ENCODE measurements around the gene SIRPB2. TPM values are rescaled to one million over a fixed set of nuclear protein-coding genes. Genes with fewer than 3 reads are reported as not detected.

The SIRPB2 gene
- total RNA-seq, 1 experiment from 2014 or later: 7.1 TPM

GRCh38 chr20:1450926-1451491, 40.2 kb downstream of the SIRPB2 start:
- intact Hi-C loops (cut with micrococcal nuclease; ENCODE audit: unreplicated experiment): no loop called here
- Histone ChIP-seq H4K20me1 (ENCODE audit: insufficient read depth) (no peaks in the 10 kb centered on the region), H3K4me2 (no peak overlapping the region), H3K9me2 (ENCODE audit: insufficient read depth) (no peaks in the 10 kb centered on the region), H3K4me3 (no peak overlapping the region), H3K27me3 (ENCODE audit: insufficient read depth, low read depth) (no peaks in the 10 kb centered on the region), H3K9me3 (ENCODE audit: insufficient read depth, low read depth) (no peaks in the 10 kb centered on the region), H3F3A (ENCODE audit: insufficient read depth, low read depth) (peaks cover 2% of the 10 kb centered on the region; the same call in 1 of the 2 replicates), H3K27ac (no peak overlapping the region), H3K79me2 (ENCODE audit: low read depth) (no peaks in the 10 kb centered on the region), H2AFZ (no peak overlapping the region), H3K36me3 (ENCODE audit: low read depth) (peaks cover 68% of the 10 kb centered on the region), H3K4me1 (replicated peaks; ENCODE audit: insufficient read depth) (no peaks in the 10 kb centered on the region)
- no TSS peak for BruUV-seq (replicated peaks)
- CTCF ChIA-PET: interaction anchor here (1.9 kb wide), 1 partner anchor 53 kb away, joined by 10 read pairs; no protein-coding TSS in a partner anchor
- DNase-seq: no peak
- no peak for TF ChIP-seq EZH2 (IDR thresholded peaks at IDR 0.05; ENCODE audit: low read depth)
- TF ChIP-seq, protein P1, sequence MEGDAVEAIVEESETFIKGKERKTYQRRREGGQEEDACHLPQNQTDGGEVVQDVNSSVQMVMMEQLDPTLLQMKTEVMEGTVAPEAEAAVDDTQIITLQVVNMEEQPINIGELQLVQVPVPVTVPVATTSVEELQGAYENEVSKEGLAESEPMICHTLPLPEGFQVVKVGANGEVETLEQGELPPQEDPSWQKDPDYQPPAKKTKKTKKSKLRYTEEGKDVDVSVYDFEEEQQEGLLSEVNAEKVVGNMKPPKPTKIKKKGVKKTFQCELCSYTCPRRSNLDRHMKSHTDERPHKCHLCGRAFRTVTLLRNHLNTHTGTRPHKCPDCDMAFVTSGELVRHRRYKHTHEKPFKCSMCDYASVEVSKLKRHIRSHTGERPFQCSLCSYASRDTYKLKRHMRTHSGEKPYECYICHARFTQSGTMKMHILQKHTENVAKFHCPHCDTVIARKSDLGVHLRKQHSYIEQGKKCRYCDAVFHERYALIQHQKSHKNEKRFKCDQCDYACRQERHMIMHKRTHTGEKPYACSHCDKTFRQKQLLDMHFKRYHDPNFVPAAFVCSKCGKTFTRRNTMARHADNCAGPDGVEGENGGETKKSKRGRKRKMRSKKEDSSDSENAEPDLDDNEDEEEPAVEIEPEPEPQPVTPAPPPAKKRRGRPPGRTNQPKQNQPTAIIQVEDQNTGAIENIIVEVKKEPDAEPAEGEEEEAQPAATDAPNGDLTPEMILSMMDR (conservative IDR thresholded peaks at IDR 0.05): no peak
- POLR2A ChIA-PET (ENCODE audit: unreplicated experiment): interaction anchor here (0.7 kb wide), 2 partner anchors 74 to 1079 kb away, joined by 4 to 13 read pairs; no protein-coding TSS in a partner anchor

- POLR2A ChIA-PET (ENCODE audit: unreplicated experiment): no interaction called here
Observed at GRCh38 chr20:1449370-1449769, 41.9 kb downstream of the SIRPB2 start.

DNA sequence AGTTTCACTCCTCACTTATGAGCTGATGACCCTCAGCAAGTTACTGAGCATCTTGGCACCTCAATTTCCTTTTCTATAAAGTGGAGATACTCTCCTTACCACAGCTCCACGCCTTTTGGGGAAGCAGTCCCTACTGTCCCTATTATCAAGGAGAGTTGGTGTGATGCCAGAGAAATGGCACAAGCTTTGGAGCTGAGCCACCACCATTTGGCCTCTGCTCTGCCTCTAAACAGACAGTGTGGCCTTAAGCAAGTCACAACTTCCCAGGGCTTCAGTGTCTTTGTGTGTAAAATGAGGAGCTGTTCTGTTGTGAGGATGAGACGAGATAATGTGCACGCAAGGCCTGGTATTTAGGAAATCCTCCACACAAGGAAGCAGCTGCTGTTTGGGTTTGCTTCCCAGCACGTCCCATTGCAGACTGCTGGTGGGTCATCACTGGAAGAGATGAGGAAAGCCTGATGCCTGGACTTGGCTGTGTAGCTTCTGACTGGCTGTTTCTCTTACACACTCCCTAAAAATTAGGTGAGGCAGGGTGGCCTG, 43.1 kb downstream of the SIRPB2 start:
- H3K4me1 ChIP-seq (replicated peaks; ENCODE audit: insufficient read depth): no peaks in the 10 kb centered on the region
- no peaks in the 10 kb centered on the region for H3K27me3 ChIP-seq (ENCODE audit: insufficient read depth, low read depth)
- no peak overlapping the region for H3K4me2 ChIP-seq
- H3K9me2 ChIP-seq (ENCODE audit: insufficient read depth): no peaks in the 10 kb centered on the region
- H3K36me3 ChIP-seq (ENCODE audit: low read depth): peaks cover 58% of the 10 kb centered on the region
- H3K27ac ChIP-seq: no peak overlapping the region
- BruUV-seq (replicated peaks): no TSS peak
- H2AFZ ChIP-seq: no peak overlapping the region
- no peak for TF ChIP-seq EZH2 (IDR thresholded peaks at IDR 0.05; ENCODE audit: low read depth)
- no peaks in the 10 kb centered on the region for H3F3A ChIP-seq (ENCODE audit: insufficient read depth, low read depth)
- CTCF ChIA-PET: no interaction called here
- DNase-seq: no peak
- POLR2A ChIA-PET (ENCODE audit: unreplicated experiment): no interaction called here
- H4K20me1 ChIP-seq (ENCODE audit: insufficient read depth): no peaks in the 10 kb centered on the region
- no peaks in the 10 kb centered on the region for H3K9me3 ChIP-seq (ENCODE audit: insufficient read depth, low read depth)
- H3K4me3 ChIP-seq: no peak overlapping the region
- H3K79me2 ChIP-seq (ENCODE audit: low read depth): no peaks in the 10 kb centered on the region
- intact Hi-C loops (cut with micrococcal nuclease; ENCODE audit: unreplicated experiment): no loop called here

More at GRCh38 chr20:1449370-1449769, 41.9 kb downstream of the SIRPB2 start:
- Histone ChIP-seq H3K36me3 (ENCODE audit: low read depth) (peaks cover 61% of the 10 kb centered on the region), H3K9me2 (ENCODE audit: insufficient read depth) (no peaks in the 10 kb centered on the region), H2AFZ (no peak overlapping the region), H3F3A (ENCODE audit: insufficient read depth, low read depth) (no peaks in the 10 kb centered on the region), H3K9me3 (ENCODE audit: insufficient read depth, low read depth) (no peaks in the 10 kb centered on the region), H3K27ac (no peak overlapping the region), H3K4me2 (no peak overlapping the region), H3K27me3 (ENCODE audit: insufficient read depth, low read depth) (no peaks in the 10 kb centered on the region), H4K20me1 (ENCODE audit: insufficient read depth) (no peaks in the 10 kb centered on the region), H3K79me2 (ENCODE audit: low read depth) (no peaks in the 10 kb centered on the region), H3K4me3 (no peak overlapping the region), H3K4me1 (replicated peaks; ENCODE audit: insufficient read depth) (no peaks in the 10 kb centered on the region)
- CTCF ChIA-PET: no interaction called here
- DNase-seq: no peak
- TF ChIP-seq EZH2 (IDR thresholded peaks at IDR 0.05; ENCODE audit: low read depth): no peak
- TF ChIP-seq, protein P1 (conservative IDR thresholded peaks at IDR 0.05): no peak
- BruUV-seq (replicated peaks): no TSS peak
- intact Hi-C loops (cut with micrococcal nuclease; ENCODE audit: unreplicated experiment): no loop called here
